Activated B cell treated with CpG ODN at 0.5 μM for 24 hours (primary cell): ENCODE results near the gene ABCA5. TPM values are rescaled to one million over a fixed set of nuclear protein-coding genes. Genes with fewer than 3 reads are reported as not detected.

Source experiments
- ATAC-seq: fragments of 200-7000 bp; cut with Tn5 transposase; one replicate; pipeline ENCODE4 v1.10.0; 2021; ENCODE audit warnings: low read depth, mild to moderate bottlenecking, moderate library complexity
- CTCF ChIA-PET: fragments of 350-600 bp; sonication (Branson Sonifier 250); formaldehyde crosslinking; loops from one replicate; lab custom pipeline; 2021; ENCODE audit warnings: antibody characterized with exemption; lab: Charles Lee
- POLR2A ChIA-PET: fragments of 350-600 bp; sonication (Branson Sonifier 250); formaldehyde crosslinking; loops from one replicate; lab custom pipeline; 2021; ENCODE audit warnings: antibody characterized with exemption; lab: Charles Lee
- DNase-seq: peaks from one replicate; pipeline ENCODE4 v3.0.0; 2022
- H3K27ac Mint-ChIP-seq: one replicate; pipeline ENCODE4 v1.8.0; 2020; ENCODE audit warnings: mixed read lengths
- H3K27me3 Mint-ChIP-seq: one replicate; pipeline ENCODE4 v1.8.0; 2021; ENCODE audit warnings: mixed read lengths
- H3K36me3 Mint-ChIP-seq: one replicate; pipeline ENCODE4 v1.8.0; 2021; ENCODE audit warnings: low read depth, mixed read lengths
- H3K4me1 Mint-ChIP-seq: one replicate; pipeline ENCODE4 v1.8.0; 2021; ENCODE audit warnings: mixed read lengths
- H3K4me3 Mint-ChIP-seq: one replicate; pipeline ENCODE4 v1.8.0; 2020; ENCODE audit warnings: mild to moderate bottlenecking, mixed read lengths
- H3K9me3 Mint-ChIP-seq: one replicate; pipeline ENCODE4 v1.8.0; 2020; ENCODE audit warnings: mixed read lengths
- CTCF ChIP-seq: fragments of 200-600 bp; IDR thresholded peaks from one replicate; pipeline ENCODE4 v1.8.0; 2022; ENCODE audit warnings: antibody characterized with exemption, mild to moderate bottlenecking
- intact Hi-C: fragments of 100-400 bp; cut with micrococcal nuclease; formaldehyde crosslinking; loops from one replicate; pipeline ENCODE4 v1.15.1; 2024
- total RNA-seq: library from RNA; stranded (reverse); gene quantifications from 2 replicates; pipeline ENCODE4 v1.2.3, GENCODE V29; 2022

The ABCA5 gene
- total RNA-seq, 1 donor from 2014 or later = 30.3 TPM

GRCh38 chr17:69339937-69340336 lies 13.0 kb upstream of the ABCA5 start:
- DNase-seq = no peak
- Mint-ChIP-seq H3K27ac (no peak overlapping the region), H3K4me3 (no peak overlapping the region), H3K27me3 (peaks cover 2% of the 10 kb centered on the region), H3K4me1 (no peaks in the 10 kb centered on the region), H3K9me3 (peaks cover 3% of the 10 kb centered on the region), H3K36me3 (no peaks in the 10 kb centered on the region)
- TF ChIP-seq CTCF = no peak
- ChIA-PET POLR2A (no interaction called here), CTCF (no interaction called here)
- no peak for ATAC-seq
- intact Hi-C loops = no loop called here

GRCh38 chr17:69336996-69337395 lies 10.1 kb upstream of the ABCA5 start:
- ChIA-PET CTCF (interaction anchor here (0.9 to 1.3 kb wide), 2 partner anchors 10 to 21 kb away, joined by 3 read pairs; partner anchors contain the start of gene ABCA5), POLR2A (no interaction called here)
- no peak overlapping the region for H3K27ac Mint-ChIP-seq
- H3K27me3 Mint-ChIP-seq = peaks cover 7% of the 10 kb centered on the region
- DNase-seq (no peak), ATAC-seq (no peak)
- peaks cover 3% of the 10 kb centered on the region for H3K9me3 Mint-ChIP-seq
- no peaks in the 10 kb centered on the region for H3K4me1 Mint-ChIP-seq
- intact Hi-C loops = no loop called here
- H3K36me3 Mint-ChIP-seq = no peaks in the 10 kb centered on the region
- TF ChIP-seq CTCF = no peak
- H3K4me3 Mint-ChIP-seq = no peak overlapping the region

- no peaks in the 10 kb centered on the region for H3K4me1 Mint-ChIP-seq
- no peak for DNase-seq
- no peak for TF ChIP-seq CTCF
- intact Hi-C loops = no loop called here
- peaks cover 3% of the 10 kb centered on the region for H3K9me3 Mint-ChIP-seq
- peaks cover 8% of the 10 kb centered on the region for H3K27me3 Mint-ChIP-seq
- H3K36me3 Mint-ChIP-seq = no peaks in the 10 kb centered on the region
- H3K4me3 Mint-ChIP-seq = no peak overlapping the region
- H3K27ac Mint-ChIP-seq = no peak overlapping the region
- no peak for ATAC-seq
- ChIA-PET POLR2A (no interaction called here), CTCF (interaction anchor here (0.9 to 4.1 kb wide), 3 partner anchors 10 to 186 kb away, joined by 3 to 38 read pairs (median 3); partner anchors contain the start of gene ABCA5)
Measured at GRCh38 chr17:69336580-69336979, 9.6 kb upstream of the ABCA5 start.

- H3K9me3 Mint-ChIP-seq = peaks cover 3% of the 10 kb centered on the region
- POLR2A ChIA-PET = interaction anchor here (0.6 to 1.3 kb wide), 3 partner anchors 8 to 1998 kb away, joined by 5 to 11 read pairs (median 6); partner anchors contain the start of gene ABCA5
- no peak overlapping the region for H3K4me3 Mint-ChIP-seq
- no peaks in the 10 kb centered on the region for H3K4me1 Mint-ChIP-seq
- ATAC-seq (no peak), DNase-seq (no peak)
- no peaks in the 10 kb centered on the region for H3K36me3 Mint-ChIP-seq
- peaks cover 13% of the 10 kb centered on the region for H3K27me3 Mint-ChIP-seq
- no peak for TF ChIP-seq CTCF
- intact Hi-C loops = no loop called here
- CTCF ChIA-PET = interaction anchor here (0.6 to 4.1 kb wide), 3 partner anchors 33 to 188 kb away, joined by 4 to 38 read pairs (median 4); no protein-coding TSS in a partner anchor
- H3K27ac Mint-ChIP-seq = no peak overlapping the region
Measured at GRCh38 chr17:69335058-69335457, 8.1 kb upstream of the ABCA5 start.

- intact Hi-C loops = no loop called here
- Mint-ChIP-seq H3K27ac (no peak overlapping the region), H3K4me3 (no peak overlapping the region), H3K9me3 (peaks cover 3% of the 10 kb centered on the region), H3K36me3 (no peaks in the 10 kb centered on the region), H3K27me3 (peaks cover 13% of the 10 kb centered on the region), H3K4me1 (no peaks in the 10 kb centered on the region)
- ATAC-seq = no peak
- ChIA-PET CTCF (interaction anchor here (4.1 kb wide), 1 partner anchor 189 kb away, joined by 38 read pairs; no protein-coding TSS in a partner anchor), POLR2A (interaction anchor here (0.7 kb wide), 1 partner anchor 8 kb away, joined by 3 read pairs; no protein-coding TSS in a partner anchor)
- no peak for TF ChIP-seq CTCF
- DNase-seq = no peak
Measured at GRCh38 chr17:69333561-69333960, 6.6 kb upstream of the ABCA5 start.
